DOHH2 (cell line): ENCODE measurements around the gene ADIPOR2.

Experiments used
- H3F3A ChIP-seq: fragments of 200-600 bp; sonication (generic), shearing (Covaris generic); 2 replicates; pipeline ENCODE4 v1.6.0; 2016; ENCODE audit warnings: antibody characterized with exemption, mild to moderate bottlenecking; ENCODE audit not compliant: control insufficient read depth, insufficient read depth
- H3K27ac ChIP-seq: fragments of 200-600 bp; sonication (generic); 2 replicates; pipeline ENCODE4 v1.5.1; 2014; ENCODE audit warnings: low read depth, mild to moderate bottlenecking, low read length, moderate library complexity
- H3K27me3 ChIP-seq: fragments of 200-600 bp; sonication (generic); 2 replicates; pipeline ENCODE4 v1.6.1; 2014; ENCODE audit warnings: mild to moderate bottlenecking, low read length, mixed read lengths; ENCODE audit not compliant: control insufficient read depth
- H3K36me3 ChIP-seq: fragments of 200-600 bp; sonication (generic); 2 replicates; pipeline ENCODE4 v1.6.1; 2014; ENCODE audit warnings: mild to moderate bottlenecking, low read length, moderate library complexity, mixed read lengths; ENCODE audit not compliant: control insufficient read depth
- H3K4me1 ChIP-seq: fragments of 200-600 bp; sonication (generic); 2 replicates; pipeline ENCODE4 v1.6.1; 2014; ENCODE audit warnings: mild to moderate bottlenecking, low read length, mixed read lengths; ENCODE audit not compliant: control insufficient read depth
- H3K4me2 ChIP-seq: fragments of 200-600 bp; sonication (generic); 2 replicates; pipeline ENCODE4 v1.6.0; 2014; ENCODE audit warnings: mild to moderate bottlenecking, low read length, moderate library complexity
- H3K4me3 ChIP-seq: fragments of 200-600 bp; sonication (generic); 2 replicates; pipeline ENCODE4 v1.5.1; 2014; ENCODE audit warnings: mild to moderate bottlenecking, low read length, mixed read lengths
- H3K79me2 ChIP-seq: fragments of 200-600 bp; sonication (generic); 2 replicates; pipeline ENCODE4 v1.6.1; 2014; ENCODE audit warnings: mild to moderate bottlenecking, low read length, mixed read lengths; ENCODE audit not compliant: control insufficient read depth
- H3K9me2 ChIP-seq: fragments of 200-600 bp; sonication (generic); replicated peaks from 2 replicates; pipeline ENCODE4 v1.6.1; 2014; ENCODE audit warnings: mild to moderate bottlenecking, low read length, mixed read lengths; ENCODE audit not compliant: control insufficient read depth
- H3K9me3 ChIP-seq: fragments of 200-600 bp; sonication (generic); 2 replicates; pipeline ENCODE4 v1.6.1; 2014; ENCODE audit warnings: antibody characterized with exemption, low read length, mixed read lengths; ENCODE audit not compliant: control insufficient read depth, insufficient read depth
- H4K20me1 ChIP-seq: fragments of 200-600 bp; sonication (generic); 2 replicates; pipeline ENCODE4 v1.6.0; 2014; ENCODE audit warnings: low read depth, mild to moderate bottlenecking, antibody characterized with exemption, low read length, moderate library complexity; ENCODE audit not compliant: control insufficient read depth, insufficient read depth
- CTCF ChIP-seq: fragments of 200-600 bp; sonication (generic); IDR thresholded peaks from one replicate; pipeline ENCODE4 v1.5.1; 2014; ENCODE audit warnings: antibody characterized with exemption, mild to moderate bottlenecking, low read depth, low read length; ENCODE audit not compliant: poor library complexity, severe bottlenecking
- EZH2phosphoT487 ChIP-seq: fragments of 200-600 bp; sonication (generic); IDR thresholded peaks from 2 replicates; pipeline ENCODE4 v1.6.1; 2017; ENCODE audit warnings: borderline replicate concordance, mild to moderate bottlenecking, antibody characterized with exemption, low read length, moderate library complexity, mixed read lengths

The ADIPOR2 gene

DNA sequence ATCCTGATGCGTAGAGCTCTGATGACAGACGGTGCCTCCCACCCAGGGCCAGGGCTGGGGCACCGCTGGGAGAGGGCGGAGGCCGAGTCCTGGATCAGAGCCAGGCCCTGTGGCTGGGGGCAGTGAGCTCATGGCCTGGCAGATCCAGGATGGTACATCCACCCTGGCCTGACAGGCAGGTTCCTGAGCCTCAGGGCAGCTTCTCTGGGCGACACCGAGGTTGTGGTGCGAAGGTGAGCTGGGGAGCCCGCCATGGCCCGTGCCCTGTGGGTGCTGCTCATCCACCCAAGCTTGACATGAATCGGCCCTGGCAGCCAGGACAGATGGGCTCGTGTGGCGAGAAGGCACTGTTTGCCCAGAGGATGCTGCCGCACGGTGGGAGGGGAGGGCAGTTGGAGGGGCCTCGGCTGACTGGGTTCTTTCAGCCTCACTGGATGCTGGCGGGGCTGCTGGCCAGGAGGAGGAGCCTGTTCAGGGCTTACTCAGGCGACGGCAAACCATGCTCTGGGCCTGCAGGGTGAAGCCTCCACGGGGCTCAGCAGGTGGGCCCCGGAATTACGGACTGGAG lies 146.1 kb downstream of the ADIPOR2 start:
- Histone ChIP-seq H3K4me3 (no peak overlapping the region), H3K27me3 (peaks cover 7% of the 10 kb centered on the region), H3K4me1 (no peaks in the 10 kb centered on the region; the same call in 1 of the 2 replicates), H3K9me2 (no peaks in the 10 kb centered on the region), H3K27ac (no peak overlapping the region), H4K20me1 (no peaks in the 10 kb centered on the region), H3K79me2 (no peaks in the 10 kb centered on the region), H3K36me3 (no peaks in the 10 kb centered on the region), H3K4me2 (no peak overlapping the region), H3K9me3 (no peaks in the 10 kb centered on the region), H3F3A (no peaks in the 10 kb centered on the region)
- TF ChIP-seq CTCF (no peak), EZH2phosphoT487 (no peak)

DNA sequence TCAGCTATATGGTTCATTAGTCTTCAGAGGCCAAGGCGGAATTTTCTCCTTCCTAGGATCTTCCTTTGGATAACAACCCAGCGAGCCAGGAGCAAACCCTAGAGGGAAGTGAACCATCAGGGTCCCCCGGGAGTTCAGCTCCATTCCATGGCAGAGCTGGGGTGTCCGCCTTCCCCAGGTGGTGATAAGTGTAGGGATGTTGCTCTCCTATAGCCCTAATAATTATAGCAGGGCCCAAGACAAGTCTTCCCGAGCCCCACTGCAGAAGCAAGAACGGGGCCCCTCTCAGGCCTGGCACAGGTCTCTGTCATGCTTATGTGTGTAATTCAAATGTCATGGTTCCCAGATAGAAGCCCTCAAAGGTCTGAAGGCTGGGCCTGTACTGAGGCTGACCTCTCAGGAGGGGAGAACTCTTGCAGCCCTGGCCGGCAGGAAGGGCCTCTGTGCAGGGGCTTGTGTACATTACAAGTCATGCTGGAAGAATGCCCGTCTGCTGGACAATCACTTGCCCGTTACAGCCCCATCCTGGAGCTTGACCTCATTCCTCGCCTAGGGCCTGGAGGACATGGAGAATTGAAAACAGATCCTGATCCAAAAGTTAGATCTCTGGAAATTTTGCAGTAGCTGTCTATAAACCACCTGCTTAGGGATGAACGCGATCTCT lies 146.8 kb downstream of the ADIPOR2 start:
- Histone ChIP-seq H3K4me2 (no peak overlapping the region), H3F3A (no peaks in the 10 kb centered on the region), H3K4me1 (peaks cover 6% of the 10 kb centered on the region), H4K20me1 (no peaks in the 10 kb centered on the region), H3K36me3 (no peaks in the 10 kb centered on the region), H3K9me2 (no peaks in the 10 kb centered on the region), H3K27me3 (peaks cover 4% of the 10 kb centered on the region; the same call in 1 of the 2 replicates), H3K27ac (no peak overlapping the region), H3K79me2 (no peaks in the 10 kb centered on the region), H3K4me3 (no peak overlapping the region), H3K9me3 (no peaks in the 10 kb centered on the region)
- TF ChIP-seq CTCF, result no peak
- TF ChIP-seq EZH2phosphoT487, result no peak
